A673 (cell line): ENCODE data around the gene IDI1. TPM values are rescaled to one million over a fixed set of nuclear protein-coding genes. Genes with fewer than 3 reads are reported as not detected.

Experiments used
- BruUV-seq: library from RNA; stranded (reverse); fragments of 400-500 nt; replicated peaks from 2 replicates; lab custom pipeline; 2021; lab: Mats Ljungman, UMichigan
- CTCF ChIA-PET: fragments of 300-600 bp; sonication (Branson Sonifier 250); formaldehyde crosslinking; loops from one replicate; lab custom pipeline; 2022; ENCODE audit warnings: antibody characterized with exemption; lab: Charles Lee
- POLR2A ChIA-PET: fragments of 300-600 bp; sonication (Branson Sonifier 250); formaldehyde crosslinking; loops from one replicate; lab custom pipeline; 2022; ENCODE audit warnings: antibody characterized with exemption; ENCODE audit not compliant: low non-redundant PET; lab: Charles Lee
- DNase-seq: peaks from one replicate; pipeline ENCODE4 v3.0.0-alpha.2; 2015; ENCODE audit warnings: low spot score
- H3K27ac ChIP-seq: fragments of 200-600 bp; sonication (generic); 2 replicates; pipeline ENCODE4 v1.5.1; 2016; ENCODE audit warnings: mixed run types, low read depth, mild to moderate bottlenecking, mixed read lengths, antibody characterized with exemption, low read length; ENCODE audit not compliant: poor library complexity, severe bottlenecking
- H3K27me3 ChIP-seq: fragments of 200-600 bp; sonication (generic); replicated peaks from 2 replicates; pipeline ENCODE4 v1.6.1; 2017; ENCODE audit warnings: mixed run types, low read depth, mild to moderate bottlenecking, mixed read lengths, antibody characterized with exemption, low read length; ENCODE audit not compliant: insufficient read depth, poor library complexity
- H3K36me3 ChIP-seq: fragments of 200-600 bp; sonication (generic); 2 replicates; pipeline ENCODE4 v1.6.1; 2016; ENCODE audit warnings: mixed run types, mild to moderate bottlenecking, mixed read lengths, antibody characterized with exemption, low read length; ENCODE audit not compliant: insufficient read depth, poor library complexity, severe bottlenecking
- H3K4me1 ChIP-seq: fragments of 200-600 bp; sonication (generic); 2 replicates; pipeline ENCODE4 v1.6.1; 2017; ENCODE audit warnings: mixed run types, mild to moderate bottlenecking, mixed read lengths, antibody characterized with exemption, low read length; ENCODE audit not compliant: insufficient read depth, poor library complexity, severe bottlenecking
- H3K4me3 ChIP-seq: fragments of 200-600 bp; sonication (generic); 2 replicates; pipeline ENCODE4 v1.5.1; 2016; ENCODE audit warnings: low read depth, mixed run types, mild to moderate bottlenecking, mixed read lengths, low read length; ENCODE audit not compliant: poor library complexity, severe bottlenecking
- H3K9me3 ChIP-seq: fragments of 200-600 bp; sonication (generic); 2 replicates; pipeline ENCODE4 v1.6.1; 2016; ENCODE audit warnings: mixed run types, low read depth, mild to moderate bottlenecking, mixed read lengths, antibody characterized with exemption, low read length; ENCODE audit not compliant: poor library complexity, severe bottlenecking
- EZH2 ChIP-seq: fragments of 200-600 bp; sonication (generic); IDR thresholded peaks from 2 replicates; pipeline ENCODE4 v1.6.1; 2017; ENCODE audit warnings: borderline replicate concordance, low read depth, mild to moderate bottlenecking, mixed read lengths, antibody characterized with exemption, low read length; ENCODE audit not compliant: poor library complexity, severe bottlenecking
- intact Hi-C: fragments of 100-400 bp; cut with micrococcal nuclease; formaldehyde crosslinking; loops from one replicate; pipeline ENCODE4 v1.10.0; 2022; ENCODE audit not compliant: unreplicated experiment
- total RNA-seq: library from RNA; stranded (reverse); gene quantifications from 2 replicates; pipeline ENCODE4 v1.2.3, GENCODE V29; 2021
- TF ChIP-seq, protein P1 (sequence below): fragments of 300-800, 200-600 bp; sonication (generic); conservative IDR thresholded peaks from 2 replicates; pipeline ENCODE4 v1.5.1; 2017; ENCODE audit warnings: low read depth, mild to moderate bottlenecking, antibody characterized with exemption, low read length, moderate library complexity, mixed read lengths

IDI1 gene
- total RNA-seq, 1 experiment from 2014 or later = 111 TPM

DNA sequence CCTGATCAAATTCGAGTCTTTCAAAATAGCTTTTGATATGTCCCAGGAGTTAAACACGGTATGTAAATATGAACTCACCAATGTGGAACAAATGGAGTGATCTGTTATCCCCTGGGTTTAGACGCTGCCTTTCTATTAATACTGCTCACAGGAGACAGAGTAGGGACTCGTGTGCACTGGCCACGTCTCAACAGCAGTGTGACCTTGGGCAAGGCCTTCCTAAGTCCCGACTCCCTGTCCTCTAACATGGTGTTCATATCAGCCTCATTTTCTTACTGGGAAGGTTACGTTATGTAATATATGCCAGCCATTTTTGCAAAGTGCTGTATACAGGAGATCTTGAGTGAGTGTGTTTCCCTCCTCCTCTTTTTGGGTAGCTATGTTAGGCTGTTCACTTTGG is 9.1 kb upstream of the IDI1 start:
- no peaks in the 10 kb centered on the region for H3K27me3 ChIP-seq
- H3K4me1 ChIP-seq = peaks cover 22% of the 10 kb centered on the region
- CTCF ChIA-PET = no interaction called here
- intact Hi-C loops = no loop called here
- no peak overlapping the region for H3K27ac ChIP-seq
- POLR2A ChIA-PET = no interaction called here
- H3K9me3 ChIP-seq = no peaks in the 10 kb centered on the region
- no TSS peak for BruUV-seq
- TF ChIP-seq EZH2 = no peak
- TF ChIP-seq, protein P1, sequence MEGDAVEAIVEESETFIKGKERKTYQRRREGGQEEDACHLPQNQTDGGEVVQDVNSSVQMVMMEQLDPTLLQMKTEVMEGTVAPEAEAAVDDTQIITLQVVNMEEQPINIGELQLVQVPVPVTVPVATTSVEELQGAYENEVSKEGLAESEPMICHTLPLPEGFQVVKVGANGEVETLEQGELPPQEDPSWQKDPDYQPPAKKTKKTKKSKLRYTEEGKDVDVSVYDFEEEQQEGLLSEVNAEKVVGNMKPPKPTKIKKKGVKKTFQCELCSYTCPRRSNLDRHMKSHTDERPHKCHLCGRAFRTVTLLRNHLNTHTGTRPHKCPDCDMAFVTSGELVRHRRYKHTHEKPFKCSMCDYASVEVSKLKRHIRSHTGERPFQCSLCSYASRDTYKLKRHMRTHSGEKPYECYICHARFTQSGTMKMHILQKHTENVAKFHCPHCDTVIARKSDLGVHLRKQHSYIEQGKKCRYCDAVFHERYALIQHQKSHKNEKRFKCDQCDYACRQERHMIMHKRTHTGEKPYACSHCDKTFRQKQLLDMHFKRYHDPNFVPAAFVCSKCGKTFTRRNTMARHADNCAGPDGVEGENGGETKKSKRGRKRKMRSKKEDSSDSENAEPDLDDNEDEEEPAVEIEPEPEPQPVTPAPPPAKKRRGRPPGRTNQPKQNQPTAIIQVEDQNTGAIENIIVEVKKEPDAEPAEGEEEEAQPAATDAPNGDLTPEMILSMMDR = no peak
- no peak for DNase-seq
- H3K4me3 ChIP-seq = peak overlapping the region; percentile 99
- H3K36me3 ChIP-seq = peaks cover 11% of the 10 kb centered on the region

DNA sequence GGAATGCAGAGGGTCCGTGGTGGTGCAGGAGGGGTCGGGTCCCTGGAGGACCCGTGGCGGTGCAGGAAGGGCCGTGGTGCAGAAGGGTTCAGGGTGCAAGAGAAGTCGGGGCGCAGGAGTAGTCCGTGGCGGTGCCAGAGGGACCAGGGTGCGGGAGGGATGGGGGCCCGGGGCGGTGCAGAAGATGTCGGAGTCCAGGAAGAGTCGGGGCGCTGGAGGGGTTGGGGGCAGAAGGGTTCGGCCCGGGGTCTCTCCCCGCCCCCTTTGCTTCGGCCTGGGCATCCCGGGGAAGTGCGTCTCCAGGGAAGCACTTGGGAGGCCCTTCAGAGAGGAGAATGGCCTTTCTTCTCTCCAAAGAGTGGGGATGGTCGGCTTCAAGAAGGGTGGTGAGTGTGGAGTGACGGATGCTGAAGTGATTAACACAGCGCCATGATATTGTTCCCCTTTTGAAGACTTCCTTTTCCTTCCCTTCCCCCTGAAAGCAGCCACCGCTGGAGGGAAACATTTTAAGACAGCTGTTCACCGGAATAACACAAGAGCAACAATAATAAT is 8.3 kb upstream of the IDI1 start:
- TF ChIP-seq, protein P1 = no peak
- TF ChIP-seq EZH2 = no peak
- H3K9me3 ChIP-seq = no peaks in the 10 kb centered on the region
- POLR2A ChIA-PET = no interaction called here
- BruUV-seq = no TSS peak
- DNase-seq = no peak
- no peaks in the 10 kb centered on the region for H3K27me3 ChIP-seq
- peak overlapping the region; percentile 98 for H3K27ac ChIP-seq
- intact Hi-C loops = no loop called here
- peaks cover 16% of the 10 kb centered on the region for H3K36me3 ChIP-seq
- peak overlapping the region; percentile 99 for H3K4me3 ChIP-seq
- CTCF ChIA-PET = no interaction called here
- peaks cover 22% of the 10 kb centered on the region for H3K4me1 ChIP-seq

DNA sequence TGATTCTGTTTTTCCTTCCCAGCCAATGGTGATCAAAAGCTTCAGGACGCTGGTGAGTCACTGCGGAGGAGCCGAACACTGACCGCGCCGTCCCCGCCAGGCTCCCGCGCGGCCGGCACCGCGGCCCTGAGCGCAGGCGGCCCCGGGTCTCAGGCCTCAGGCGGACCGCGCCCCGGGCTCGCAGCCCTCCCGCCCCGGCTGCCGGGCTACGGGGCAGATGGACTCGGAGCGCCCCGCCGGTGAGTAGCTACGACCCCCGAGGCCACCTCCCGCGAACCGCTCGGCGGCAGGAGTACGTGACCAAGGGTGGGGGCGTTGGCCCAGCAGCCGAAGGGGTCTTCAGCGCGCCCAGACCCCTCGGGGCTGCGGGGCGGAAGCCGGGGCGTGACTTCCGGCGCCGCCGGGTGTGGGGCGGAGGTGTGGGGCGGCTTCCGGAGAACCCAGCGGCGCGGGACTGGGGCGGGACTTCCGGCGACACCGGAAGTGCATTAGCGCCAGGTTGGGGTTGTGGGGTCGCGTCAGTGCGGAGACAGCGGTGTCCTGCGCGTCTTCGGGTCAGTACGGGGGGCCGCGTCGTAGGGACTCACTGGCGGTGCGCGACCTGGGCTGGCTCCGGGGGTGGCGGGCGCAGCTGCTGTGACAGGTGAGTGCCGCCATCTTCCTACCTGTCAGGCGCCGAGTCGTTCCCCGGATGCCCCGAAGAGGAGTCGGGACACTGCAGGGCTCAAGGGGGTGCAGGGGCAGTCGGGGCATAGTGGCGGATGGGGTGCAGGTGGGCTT is 7.6 kb upstream of the IDI1 start, which contains the start of gene WDR37:
Gene WDR37, plus strand, starts transcription at position 60 of the 780 bp plus-strand sequence. CDS start 15,771 bp downstream, outside the sequence.
- BruUV-seq = no TSS peak
- ChIA-PET CTCF (no interaction called here), POLR2A (no interaction called here)
- peak; percentile 87 for DNase-seq
- Histone ChIP-seq H3K4me1 (peaks cover 24% of the 10 kb centered on the region), H3K4me3 (peak within 1 kb of the TSS; percentile 99), H3K27me3 (no peaks in the 10 kb centered on the region), H3K36me3 (peaks cover 16% of the 10 kb centered on the region), H3K27ac (peak within 1 kb of the TSS; percentile 98), H3K9me3 (no peaks in the 10 kb centered on the region)
- TF ChIP-seq EZH2 = no peak
- TF ChIP-seq, protein P1 = no peak
- intact Hi-C loops = no loop called here
